ENCODE results near the gene GIT2.

GIT2 gene

GRCh38 chr12:109947521-109947920 lies 48.6 kb downstream of the GIT2 start:
- Histone ChIP-seq H3K4me3 (no peak overlapping the region), H3K27ac (peak overlapping the region; percentile 22 to 47)
- DNase-seq (ENCODE audit: low spot score) = no peak
- no peak for TF ChIP-seq CTCF (IDR thresholded peaks at IDR 0.05)

GRCh38 chr12:109946913-109947312 lies 49.3 kb downstream of the GIT2 start:
- peak overlapping the region; percentile 22 to 47 for H3K27ac ChIP-seq

GRCh38 chr12:109946505-109946904 lies 49.7 kb downstream of the GIT2 start:
- no peak for TF ChIP-seq CTCF (IDR thresholded peaks at IDR 0.05)
- no peak for DNase-seq (ENCODE audit: low spot score)
- H3K27ac ChIP-seq = peak overlapping the region; percentile 22 to 47
- H3K4me3 ChIP-seq = no peak overlapping the region

More at GRCh38 chr12:109946913-109947312, 49.3 kb downstream of the GIT2 start:
- no peak for DNase-seq (ENCODE audit: low spot score)
- no peak overlapping the region for H3K4me3 ChIP-seq
- no peak for TF ChIP-seq CTCF (IDR thresholded peaks at IDR 0.05)

- no peak for DNase-seq (ENCODE audit: low spot score)
- Histone ChIP-seq H3K27ac (peak overlapping the region in 1 of 2 donors; percentile 3), H3K4me3 (no peak overlapping the region)
- no peak for TF ChIP-seq CTCF (IDR thresholded peaks at IDR 0.05)
Measured at GRCh38 chr12:109944561-109945359, 51.4 kb downstream of the GIT2 start.

- DNase-seq (ENCODE audit: low spot score) = no peak
Measured at GRCh38 chr12:109943811-109944210, 52.4 kb downstream of the GIT2 start.

GRCh38 chr12:109940339-109940923 lies 55.7 kb downstream of the GIT2 start:
- no peak for DNase-seq (ENCODE audit: low spot score)
- TF ChIP-seq CTCF (IDR thresholded peaks at IDR 0.05) = no peak
- Histone ChIP-seq H3K27ac (no peak overlapping the region), H3K4me3 (no peak overlapping the region)

More at GRCh38 chr12:109943811-109944210, 52.4 kb downstream of the GIT2 start:
- Histone ChIP-seq H3K27ac (no peak overlapping the region), H3K4me3 (no peak overlapping the region)
- TF ChIP-seq CTCF (IDR thresholded peaks at IDR 0.05) = no peak

- no peak for TF ChIP-seq CTCF (IDR thresholded peaks at IDR 0.05)
- no peak for DNase-seq (ENCODE audit: low spot score)
- Histone ChIP-seq H3K4me3 (no peak overlapping the region), H3K27ac (no peak overlapping the region)
Measured at GRCh38 chr12:109939504-109939903, 56.7 kb downstream of the GIT2 start.
